ENCODE data around the gene FNDC3B. TPM values are rescaled to one million over a fixed set of nuclear protein-coding genes. Genes with fewer than 3 reads are reported as not detected.

The FNDC3B gene
- total RNA-seq, 1 donor from 2014 or later: 68.5 TPM

GRCh38 chr3:172146349-172146748, 107.0 kb downstream of the FNDC3B start:
- Histone ChIP-seq H3K4me1 (peaks cover 22% of the 10 kb centered on the region), H3K27ac (no peak overlapping the region), H3K27me3 (no peaks in the 10 kb centered on the region), H3K4me3 (no peak overlapping the region), H3K9me3 (no peaks in the 10 kb centered on the region), H3K36me3 (no peaks in the 10 kb centered on the region)
- DNase-seq (ENCODE audit: extremely low spot score in 2 of 2): no peak
- intact Hi-C loops (cut with DNase I): no loop called here
- TF ChIP-seq POLR2AphosphoS5 (IDR thresholded peaks at IDR 0.05; ENCODE audit: insufficient read depth in 1 of 2, low read depth in 1 of 2) (no peak), POLR2A (IDR thresholded peaks at IDR 0.05) (no peak), CTCF (IDR thresholded peaks at IDR 0.05) (no peak)

DNA sequence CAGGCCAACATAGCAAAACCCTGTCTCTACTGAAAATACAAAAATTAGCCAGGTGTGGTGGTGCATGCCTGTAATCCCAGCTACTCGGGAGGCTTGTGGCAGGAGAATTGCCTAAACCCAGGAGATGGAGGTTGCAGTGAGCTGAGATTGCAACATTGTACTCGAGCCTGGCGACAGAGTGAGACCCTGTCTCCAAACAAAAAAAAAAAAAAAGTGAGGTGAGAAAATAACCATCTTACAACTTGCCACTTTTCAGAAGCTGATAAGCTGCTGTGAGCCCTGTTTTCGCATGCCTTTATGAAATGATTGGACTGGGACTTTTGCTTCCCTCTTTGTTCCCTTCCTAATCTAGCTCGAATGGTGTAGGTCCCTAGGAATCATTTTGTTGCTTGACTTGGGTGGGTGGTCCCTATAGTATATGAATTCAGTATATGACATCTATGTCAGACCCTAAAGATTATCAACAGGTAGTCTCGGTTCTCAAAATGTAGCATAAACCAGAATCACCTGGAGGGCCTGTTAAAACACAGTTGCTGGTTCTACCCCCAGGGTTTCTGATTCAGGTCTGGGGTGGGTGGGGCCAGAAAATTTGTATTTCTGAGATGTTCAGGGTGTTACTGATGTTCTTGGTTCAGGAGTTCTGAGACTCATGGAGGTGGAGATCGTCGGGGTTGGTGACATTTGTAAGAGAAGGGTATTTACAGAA, 107.9 kb downstream of the FNDC3B start:
- peaks cover 18% of the 10 kb centered on the region for H3K4me1 ChIP-seq
- intact Hi-C loops (cut with DNase I): no loop called here
- TF ChIP-seq POLR2AphosphoS5 (IDR thresholded peaks at IDR 0.05; ENCODE audit: insufficient read depth in 1 of 2, low read depth in 1 of 2): no peak
- TF ChIP-seq CTCF (IDR thresholded peaks at IDR 0.05): no peak
- TF ChIP-seq POLR2A (IDR thresholded peaks at IDR 0.05): no peak
- DNase-seq (ENCODE audit: extremely low spot score in 2 of 2): no peak
- H3K27ac ChIP-seq: no peak overlapping the region
- no peak overlapping the region for H3K4me3 ChIP-seq
- H3K27me3 ChIP-seq: no peaks in the 10 kb centered on the region
- no peaks in the 10 kb centered on the region for H3K9me3 ChIP-seq
- no peaks in the 10 kb centered on the region for H3K36me3 ChIP-seq

- intact Hi-C loops (cut with DNase I): no loop called here
- no peaks in the 10 kb centered on the region for H3K36me3 ChIP-seq
- H3K27me3 ChIP-seq: no peaks in the 10 kb centered on the region
- H3K9me3 ChIP-seq: no peaks in the 10 kb centered on the region
- DNase-seq (ENCODE audit: extremely low spot score in 2 of 2): no peak
- no peak overlapping the region for H3K4me3 ChIP-seq
- H3K27ac ChIP-seq: no peak overlapping the region
- TF ChIP-seq CTCF (IDR thresholded peaks at IDR 0.05) (no peak), POLR2AphosphoS5 (IDR thresholded peaks at IDR 0.05; ENCODE audit: insufficient read depth in 1 of 2, low read depth in 1 of 2) (no peak), POLR2A (IDR thresholded peaks at IDR 0.05) (no peak)
- peaks cover 22% of the 10 kb centered on the region for H3K4me1 ChIP-seq
These were observed 108.9 kb downstream of the FNDC3B start for GRCh38 chr3:172148241-172148640.

DNA sequence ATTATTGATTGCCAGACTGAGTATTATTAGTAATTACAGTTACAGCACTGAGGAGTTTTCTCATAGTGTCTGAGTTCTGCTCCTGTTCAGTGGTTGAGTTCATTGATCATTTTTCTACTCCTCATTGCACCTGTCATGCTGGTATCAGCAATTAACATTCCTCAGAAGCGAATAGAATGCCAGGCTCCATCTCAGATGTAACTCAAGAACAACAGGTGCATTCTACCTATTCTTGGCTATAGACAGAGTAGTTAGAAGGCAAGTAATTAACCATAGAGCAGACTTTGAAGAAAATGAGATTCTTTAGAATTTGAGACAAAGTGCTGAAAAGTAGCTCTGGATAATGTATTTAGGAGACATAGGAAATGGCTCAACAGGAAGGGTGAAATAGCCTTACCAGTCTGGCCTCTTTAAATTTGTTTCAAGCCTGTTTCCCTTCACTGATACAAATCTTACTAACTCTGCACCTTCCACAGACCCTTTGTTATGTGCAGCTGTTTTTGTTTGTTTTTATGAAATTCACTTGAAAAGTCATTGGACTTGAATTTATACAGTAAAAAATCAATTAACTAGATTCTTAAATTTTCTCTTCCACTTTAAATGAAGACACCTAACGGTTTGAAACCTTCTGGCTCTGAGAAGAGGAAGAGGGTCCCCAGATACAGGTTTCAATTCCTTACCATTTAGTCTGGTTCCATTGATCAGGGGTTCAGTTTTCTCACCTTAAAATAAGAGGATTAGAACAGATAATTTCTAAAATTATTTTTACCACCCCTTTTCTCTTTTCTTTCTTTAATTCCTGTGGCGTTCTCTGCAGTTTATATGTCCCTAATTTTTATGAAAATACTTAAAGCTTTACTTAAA, 109.6 kb downstream of the FNDC3B start:
- Histone ChIP-seq H3K27ac (no peak overlapping the region), H3K4me1 (peaks cover 29% of the 10 kb centered on the region), H3K4me3 (no peak overlapping the region), H3K27me3 (no peaks in the 10 kb centered on the region), H3K36me3 (no peaks in the 10 kb centered on the region), H3K9me3 (no peaks in the 10 kb centered on the region)
- intact Hi-C loops (cut with DNase I): no loop called here
- TF ChIP-seq CTCF (IDR thresholded peaks at IDR 0.05) (no peak), POLR2A (IDR thresholded peaks at IDR 0.05) (no peak), POLR2AphosphoS5 (IDR thresholded peaks at IDR 0.05; ENCODE audit: insufficient read depth in 1 of 2, low read depth in 1 of 2) (no peak)
- DNase-seq (ENCODE audit: extremely low spot score in 2 of 2): no peak

DNA sequence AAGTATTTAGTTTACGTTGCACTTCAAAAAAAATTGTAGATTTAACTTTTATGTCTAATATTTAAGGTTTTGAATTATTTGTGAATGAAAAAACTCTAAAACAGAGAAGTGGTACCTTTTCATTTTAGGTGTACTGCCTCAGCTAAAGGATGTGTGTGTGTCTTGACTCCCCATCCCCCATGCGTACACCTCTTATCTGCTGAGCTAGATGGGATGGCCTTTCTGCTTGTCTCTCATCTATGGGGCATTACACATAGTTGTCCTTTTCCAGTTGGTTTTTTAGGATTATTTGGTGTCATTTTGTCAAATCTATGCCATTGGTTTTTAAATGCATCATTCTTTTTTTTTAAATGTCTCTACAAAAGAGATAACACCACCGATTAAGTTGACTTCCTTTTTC, 110.9 kb downstream of the FNDC3B start:
- intact Hi-C loops (cut with DNase I): no loop called here
- DNase-seq (ENCODE audit: extremely low spot score in 2 of 2): no peak
- no peaks in the 10 kb centered on the region for H3K36me3 ChIP-seq
- no peaks in the 10 kb centered on the region for H3K27me3 ChIP-seq
- H3K27ac ChIP-seq: no peak overlapping the region
- no peaks in the 10 kb centered on the region for H3K9me3 ChIP-seq
- peaks cover 42% of the 10 kb centered on the region for H3K4me1 ChIP-seq
- no peak overlapping the region for H3K4me3 ChIP-seq
- TF ChIP-seq POLR2AphosphoS5 (IDR thresholded peaks at IDR 0.05; ENCODE audit: insufficient read depth in 1 of 2, low read depth in 1 of 2) (no peak), CTCF (IDR thresholded peaks at IDR 0.05) (no peak), POLR2A (IDR thresholded peaks at IDR 0.05) (no peak)

Measured in vagina (tissue), 2 donors.